Measurements from ENCODE around the gene EXOSC10. TPM values are rescaled to one million over a fixed set of nuclear protein-coding genes. Genes with fewer than 3 reads are reported as not detected.

EXOSC10 gene
- total and polyA plus RNA-seq, 2 of the 13 experiments (the other 11 are each of a cell fraction or from before 2014, with no cell fraction given): 48.4 to 67.6 TPM

- TF ChIP-seq TRAFD1 (CRISPR knock-in tag; IDR thresholded peaks at IDR 0.05; ENCODE audit: borderline replicate concordance) (no peak), NFRKB (IDR thresholded peaks at IDR 0.05) (no peak), RAD21 (CRISPR knock-in tag; IDR thresholded peaks at IDR 0.05) (peak; percentile 32), HMGXB3 (CRISPR knock-in tag; IDR thresholded peaks at IDR 0.05; ENCODE audit: borderline replicate concordance) (no peak), PRDM4 (CRISPR knock-in tag; IDR thresholded peaks at IDR 0.05; ENCODE audit: borderline replicate concordance) (no peak), MAF1 (CRISPR knock-in tag; IDR thresholded peaks at IDR 0.05; ENCODE audit: borderline replicate concordance) (no peak), ZMYM2 (CRISPR knock-in tag; IDR thresholded peaks at IDR 0.05) (no peak), ZNF607 (CRISPR knock-in tag; IDR thresholded peaks at IDR 0.05; ENCODE audit: borderline replicate concordance) (no peak), RBM39 (IDR thresholded peaks at IDR 0.05; ENCODE audit: low read depth, low read length, poor library complexity, severe bottlenecking) (no peak), ZC3H4 (CRISPR knock-in tag; IDR thresholded peaks at IDR 0.05; ENCODE audit: borderline replicate concordance) (no peak), GLMP (CRISPR knock-in tag; IDR thresholded peaks at IDR 0.05; ENCODE audit: borderline replicate concordance) (no peak), ZNF160 (CRISPR knock-in tag; IDR thresholded peaks at IDR 0.05) (no peak), ZNF136 (CRISPR knock-in tag; IDR thresholded peaks at IDR 0.05; ENCODE audit: low read depth) (no peak), SKI (IDR thresholded peaks at IDR 0.05; ENCODE audit: partially characterized antibody) (peak; percentile 62), MEIS1 (CRISPR knock-in tag; IDR thresholded peaks at IDR 0.05; ENCODE audit: borderline replicate concordance) (no peak), MXD1 (CRISPR knock-in tag; IDR thresholded peaks at IDR 0.05) (no peak)
Measured at GRCh38 chr1:11059968-11060830, 39.5 kb downstream of the EXOSC10 start, which contains the start of gene SRM (continued).

Data from HepG2 (cell line).